Nephron progenitor cell (in vitro differentiated cells): ENCODE measurements around the gene CDC14A.

Experiments
- DNase-seq: peaks from one replicate; pipeline ENCODE4 v3.0.0; 2021
- H3K27ac Mint-ChIP-seq: 2 replicates; pipeline ENCODE4 v1.8.0; 2021; ENCODE audit warnings: mild to moderate bottlenecking, moderate library complexity, mixed read lengths
- H3K27me3 Mint-ChIP-seq: 2 replicates; pipeline ENCODE4 v1.8.0; 2021; ENCODE audit warnings: mild to moderate bottlenecking, low read depth, mixed read lengths; ENCODE audit not compliant: poor library complexity
- H3K36me3 Mint-ChIP-seq: 2 replicates; pipeline ENCODE4 v1.8.0; 2021; ENCODE audit warnings: low read depth, mixed read lengths
- H3K4me1 Mint-ChIP-seq: 2 replicates; pipeline ENCODE4 v1.8.0; 2021; ENCODE audit warnings: mixed read lengths
- H3K4me3 Mint-ChIP-seq: 2 replicates; pipeline ENCODE4 v1.8.0; 2021; ENCODE audit warnings: mild to moderate bottlenecking, moderate library complexity, mixed read lengths
- H3K9me3 Mint-ChIP-seq: 2 replicates; pipeline ENCODE4 v1.8.0; 2021; ENCODE audit warnings: mild to moderate bottlenecking, moderate library complexity, mixed read lengths
- TF ChIP-seq, protein P1 (sequence below): fragments of 200-600 bp; sonication (generic); IDR thresholded peaks from 2 replicates; pipeline ENCODE4 v1.5.0; 2021; ENCODE audit warnings: antibody characterized with exemption

CDC14A gene, protein sequence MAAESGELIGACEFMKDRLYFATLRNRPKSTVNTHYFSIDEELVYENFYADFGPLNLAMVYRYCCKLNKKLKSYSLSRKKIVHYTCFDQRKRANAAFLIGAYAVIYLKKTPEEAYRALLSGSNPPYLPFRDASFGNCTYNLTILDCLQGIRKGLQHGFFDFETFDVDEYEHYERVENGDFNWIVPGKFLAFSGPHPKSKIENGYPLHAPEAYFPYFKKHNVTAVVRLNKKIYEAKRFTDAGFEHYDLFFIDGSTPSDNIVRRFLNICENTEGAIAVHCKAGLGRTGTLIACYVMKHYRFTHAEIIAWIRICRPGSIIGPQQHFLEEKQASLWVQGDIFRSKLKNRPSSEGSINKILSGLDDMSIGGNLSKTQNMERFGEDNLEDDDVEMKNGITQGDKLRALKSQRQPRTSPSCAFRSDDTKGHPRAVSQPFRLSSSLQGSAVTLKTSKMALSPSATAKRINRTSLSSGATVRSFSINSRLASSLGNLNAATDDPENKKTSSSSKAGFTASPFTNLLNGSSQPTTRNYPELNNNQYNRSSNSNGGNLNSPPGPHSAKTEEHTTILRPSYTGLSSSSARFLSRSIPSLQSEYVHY

DNA sequence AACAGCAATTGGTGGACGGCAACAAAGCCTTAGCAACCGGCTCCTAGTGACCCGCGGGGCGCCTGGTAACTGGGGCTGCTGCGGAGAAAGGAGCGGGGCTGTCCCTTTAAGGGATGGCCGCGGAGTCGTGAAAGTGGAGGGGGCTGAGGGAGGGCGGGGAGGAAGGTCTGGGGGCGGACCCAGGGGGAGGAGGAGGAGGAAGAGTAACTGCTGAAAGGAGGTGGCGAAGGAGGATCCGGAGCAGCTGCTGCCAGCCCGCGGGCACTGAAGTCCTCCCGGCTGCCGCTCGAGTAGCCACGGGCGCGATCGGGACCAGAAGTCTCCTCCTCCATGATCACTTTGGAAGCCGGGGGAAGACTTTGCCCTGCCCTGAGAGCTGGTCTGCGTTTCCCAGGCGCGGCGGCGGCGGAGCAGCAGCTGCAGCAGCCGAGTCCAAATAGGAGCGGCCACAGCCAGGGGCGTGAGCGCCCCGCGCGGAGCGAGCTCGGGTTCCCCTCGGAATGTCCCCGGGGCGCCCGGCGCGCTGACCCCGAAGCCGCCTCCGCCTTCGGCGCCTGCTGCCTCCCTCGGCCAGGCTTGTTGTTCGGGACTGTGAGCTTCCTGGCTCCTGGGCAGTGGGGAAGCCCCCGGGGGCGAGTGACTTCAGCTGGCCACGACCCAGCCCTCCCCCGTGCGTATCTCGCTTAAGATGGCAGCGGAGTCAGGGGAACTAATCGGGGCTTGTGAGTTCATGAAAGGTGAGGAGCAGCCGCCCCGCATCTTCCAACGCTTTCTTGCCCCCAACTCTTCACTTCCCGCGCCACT lies at the start of gene CDC14A:
Gene CDC14A (plus strand): TSS at position 240 of the 804 bp plus-strand sequence. CDS start 449 bp downstream, at position 689.
- H3K36me3 Mint-ChIP-seq = peaks cover 12% of the 10 kb centered on the region
- H3K27ac Mint-ChIP-seq = peak within 1 kb of the TSS; percentile 99
- DNase-seq = peak; percentile 91
- TF ChIP-seq, protein P1, sequence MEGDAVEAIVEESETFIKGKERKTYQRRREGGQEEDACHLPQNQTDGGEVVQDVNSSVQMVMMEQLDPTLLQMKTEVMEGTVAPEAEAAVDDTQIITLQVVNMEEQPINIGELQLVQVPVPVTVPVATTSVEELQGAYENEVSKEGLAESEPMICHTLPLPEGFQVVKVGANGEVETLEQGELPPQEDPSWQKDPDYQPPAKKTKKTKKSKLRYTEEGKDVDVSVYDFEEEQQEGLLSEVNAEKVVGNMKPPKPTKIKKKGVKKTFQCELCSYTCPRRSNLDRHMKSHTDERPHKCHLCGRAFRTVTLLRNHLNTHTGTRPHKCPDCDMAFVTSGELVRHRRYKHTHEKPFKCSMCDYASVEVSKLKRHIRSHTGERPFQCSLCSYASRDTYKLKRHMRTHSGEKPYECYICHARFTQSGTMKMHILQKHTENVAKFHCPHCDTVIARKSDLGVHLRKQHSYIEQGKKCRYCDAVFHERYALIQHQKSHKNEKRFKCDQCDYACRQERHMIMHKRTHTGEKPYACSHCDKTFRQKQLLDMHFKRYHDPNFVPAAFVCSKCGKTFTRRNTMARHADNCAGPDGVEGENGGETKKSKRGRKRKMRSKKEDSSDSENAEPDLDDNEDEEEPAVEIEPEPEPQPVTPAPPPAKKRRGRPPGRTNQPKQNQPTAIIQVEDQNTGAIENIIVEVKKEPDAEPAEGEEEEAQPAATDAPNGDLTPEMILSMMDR = no peak
- H3K27me3 Mint-ChIP-seq = no peaks in the 10 kb centered on the region
- no peaks in the 10 kb centered on the region for H3K9me3 Mint-ChIP-seq
- H3K4me1 Mint-ChIP-seq = peaks cover 41% of the 10 kb centered on the region
- H3K4me3 Mint-ChIP-seq = peak within 1 kb of the TSS; percentile 92

DNA sequence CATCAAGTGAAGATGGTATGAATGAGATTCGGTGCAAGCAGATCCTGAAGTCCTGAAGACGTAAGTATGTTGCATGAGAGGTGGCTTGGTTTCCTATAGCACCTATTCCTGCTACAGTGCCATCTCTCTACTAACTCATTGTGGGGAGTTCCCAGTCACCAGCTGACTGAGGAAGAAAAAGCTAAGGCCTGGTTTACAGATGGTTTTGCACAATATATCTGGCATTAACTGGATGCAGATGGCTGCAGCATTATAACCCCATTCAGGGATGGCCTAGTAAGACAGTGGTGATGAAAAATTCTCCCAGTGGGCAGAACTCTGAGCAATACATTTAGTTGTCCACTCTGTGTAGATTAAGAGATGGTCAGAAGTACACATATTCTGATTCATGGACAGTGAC lies 49.6 kb upstream of the CDC14A start:
- Mint-ChIP-seq H3K27ac (no peak overlapping the region), H3K4me1 (no peaks in the 10 kb centered on the region), H3K9me3 (no peaks in the 10 kb centered on the region), H3K36me3 (no peaks in the 10 kb centered on the region), H3K4me3 (no peak overlapping the region), H3K27me3 (peaks cover 2% of the 10 kb centered on the region)
- no peak for DNase-seq
- TF ChIP-seq, protein P1 = no peak

DNA sequence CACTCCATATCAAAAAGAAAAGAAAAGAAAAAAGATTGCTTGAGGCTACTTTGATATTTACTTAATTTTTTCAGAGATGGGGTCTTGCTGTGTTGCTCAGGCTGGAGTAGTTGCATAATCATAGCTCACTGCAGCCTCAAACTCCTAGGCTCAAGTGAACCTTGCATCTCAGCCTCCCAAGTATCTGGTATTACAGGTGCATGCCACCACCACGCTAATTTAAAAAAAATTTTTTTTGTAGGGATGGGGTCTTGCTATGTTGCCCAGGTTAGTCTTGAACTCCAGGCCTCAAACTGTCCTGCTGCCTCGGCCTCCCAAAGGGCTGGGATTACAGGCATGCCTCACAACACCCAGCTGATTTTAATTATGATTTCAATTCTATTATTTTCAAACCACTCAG lies 48.1 kb upstream of the CDC14A start:
- no peak for DNase-seq
- H3K36me3 Mint-ChIP-seq = no peaks in the 10 kb centered on the region
- H3K27ac Mint-ChIP-seq = no peak overlapping the region
- TF ChIP-seq, protein P1 = no peak
- peaks cover 2% of the 10 kb centered on the region for H3K27me3 Mint-ChIP-seq
- no peak overlapping the region for H3K4me3 Mint-ChIP-seq
- H3K4me1 Mint-ChIP-seq = no peaks in the 10 kb centered on the region
- no peaks in the 10 kb centered on the region for H3K9me3 Mint-ChIP-seq

DNA sequence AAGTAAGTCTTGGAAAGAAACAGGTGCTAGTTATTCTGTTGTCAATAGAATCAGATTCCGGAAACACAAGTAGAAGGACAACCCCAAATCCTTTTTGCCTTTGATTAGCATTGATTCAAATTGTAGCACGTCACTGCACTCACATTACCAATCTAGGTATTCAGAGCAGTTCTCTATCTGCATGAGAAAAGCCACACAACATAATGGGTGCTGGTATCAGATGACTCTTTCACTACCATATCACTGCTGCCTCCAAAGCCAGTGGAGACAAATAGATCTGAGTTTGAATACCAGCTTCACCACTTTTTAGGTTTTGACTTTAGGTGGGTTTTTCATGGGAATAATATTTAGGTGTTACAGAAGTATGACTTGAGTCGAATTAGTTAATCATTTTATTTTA lies 47.4 kb upstream of the CDC14A start:
- no peaks in the 10 kb centered on the region for H3K4me1 Mint-ChIP-seq
- peaks cover 3% of the 10 kb centered on the region for H3K9me3 Mint-ChIP-seq
- H3K27me3 Mint-ChIP-seq = peaks cover 2% of the 10 kb centered on the region
- no peak overlapping the region for H3K27ac Mint-ChIP-seq
- H3K36me3 Mint-ChIP-seq = no peaks in the 10 kb centered on the region
- no peak overlapping the region for H3K4me3 Mint-ChIP-seq
- TF ChIP-seq, protein P1 = no peak
- DNase-seq = no peak

DNA sequence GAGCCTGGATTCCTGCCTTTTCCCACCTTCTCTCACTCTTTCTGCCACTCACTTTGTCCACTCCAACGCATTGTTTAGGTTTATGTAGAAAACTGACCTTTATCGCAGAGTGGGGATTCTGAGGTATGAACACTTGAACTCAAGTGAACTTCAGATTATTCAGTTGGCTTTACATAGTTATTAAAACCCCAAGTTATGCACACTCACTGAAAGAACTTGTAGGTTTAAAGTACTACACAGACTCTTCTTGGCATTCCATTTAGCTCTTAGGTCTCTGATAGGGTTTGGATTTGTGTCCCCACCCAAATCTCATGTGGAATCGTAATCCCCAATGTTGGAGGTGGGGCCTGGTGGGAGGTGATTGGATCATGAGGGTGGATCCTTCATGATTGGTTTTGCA lies 46.4 kb upstream of the CDC14A start:
- peaks cover 2% of the 10 kb centered on the region for H3K27me3 Mint-ChIP-seq
- H3K4me1 Mint-ChIP-seq = no peaks in the 10 kb centered on the region
- TF ChIP-seq, protein P1 = no peak
- H3K36me3 Mint-ChIP-seq = no peaks in the 10 kb centered on the region
- peaks cover 5% of the 10 kb centered on the region for H3K9me3 Mint-ChIP-seq
- no peak overlapping the region for H3K27ac Mint-ChIP-seq
- H3K4me3 Mint-ChIP-seq = no peak overlapping the region
- no peak for DNase-seq
